ENCODE data around the gene ALK. TPM values are rescaled to one million over a fixed set of nuclear protein-coding genes. Genes with fewer than 3 reads are reported as not detected.

The ALK gene
- total and polyA plus RNA-seq, 2 donors (not counting 1 experiment from before 2014, with no cell fraction given), result not detected

GRCh38 chr2:29599946-29600345 lies 321.4 kb downstream of the ALK start:
- 100% methylated on average over 3 of the region's 4 CpGs for WGBS (ENCODE audit: insufficient coverage)
- Histone ChIP-seq H2AFZ (ENCODE audit: insufficient read depth, low read depth, low read length, poor library complexity, severe bottlenecking) (no peak overlapping the region), H3K79me2 (ENCODE audit: control insufficient read depth, insufficient read depth, low read length) (no peaks in the 10 kb centered on the region), H3K9me3 (ENCODE audit: control extremely low read depth in 1 of 3, control insufficient read depth in 2 of 3, insufficient read depth in 1 of 3, low read length in 2 of 3) (no peaks in the 10 kb centered on the region), H3K9ac (ENCODE audit: low read length) (no peak overlapping the region), H3K36me3 (replicated peaks in 1 of 2; ENCODE audit: control extremely low read depth in 1 of 2, control insufficient read depth in 1 of 2, extremely low read depth in 1 of 2, insufficient read depth in 2 of 2, low read length in 1 of 2) (no peaks in the 10 kb centered on the region), H3K4me2 (replicated peaks; ENCODE audit: low read depth, low read length, poor library complexity, severe bottlenecking) (no peak overlapping the region), H3K4me1 (ENCODE audit: control insufficient read depth in 2 of 2, insufficient read depth in 2 of 2, low read length in 2 of 2) (no peaks in the 10 kb centered on the region), H3K27ac (ENCODE audit: low read length in 2 of 2) (no peak overlapping the region), H3K27me3 (replicated peaks in 1 of 4; ENCODE audit: control extremely low read depth in 1 of 4, control insufficient read depth in 3 of 4, insufficient read depth in 4 of 4, low read length in 3 of 4) (peaks cover 0 to 2% (median 0%) of the 10 kb centered on the region in 4 experiments), H4K20me1 (ENCODE audit: control insufficient read depth, insufficient read depth, low read length, poor library complexity, severe bottlenecking) (no peaks in the 10 kb centered on the region), H3K4me3 (ENCODE audit: control extremely low read depth in 1 of 5, extremely low read depth in 1 of 5, insufficient read depth in 1 of 5, low read depth in 2 of 5, low read length in 4 of 5) (no peak overlapping the region)
- CTCF ChIA-PET, result no interaction called here
- no peak for ATAC-seq (ENCODE audit: low read depth)
- Mint-ChIP-seq H3K27me3 (peaks cover 3% of the 10 kb centered on the region), H3K4me1 (no peaks in the 10 kb centered on the region), H3K9me3 (ENCODE audit: insufficient read depth) (no peaks in the 10 kb centered on the region), H3K4me3 (no peak overlapping the region), H3K27ac (no peak overlapping the region)
- no peak for TF ChIP-seq CTCF (IDR thresholded peaks at IDR 0.05)
- intact Hi-C loops (cut with micrococcal nuclease), result no loop called here
- DNase-seq, result no peak
- POLR2A ChIA-PET, result no interaction called here

GRCh38 chr2:29598978-29599377 lies 322.4 kb downstream of the ALK start:
- no peaks in the 10 kb centered on the region for H3K36me3 ChIP-seq (replicated peaks in 1 of 2; ENCODE audit: control extremely low read depth in 1 of 2, control insufficient read depth in 1 of 2, extremely low read depth in 1 of 2, insufficient read depth in 2 of 2, low read length in 1 of 2)
- H3K9me3 Mint-ChIP-seq (ENCODE audit: insufficient read depth), result no peaks in the 10 kb centered on the region
- ATAC-seq (ENCODE audit: low read depth) (no peak), DNase-seq (no peak)
- H3K4me3 ChIP-seq (ENCODE audit: control extremely low read depth in 1 of 5, extremely low read depth in 1 of 5, insufficient read depth in 1 of 5, low read depth in 2 of 5, low read length in 4 of 5), result no peak overlapping the region
- intact Hi-C loops (cut with micrococcal nuclease), result no loop called here
- no peak overlapping the region for H3K4me2 ChIP-seq (replicated peaks; ENCODE audit: low read depth, low read length, poor library complexity, severe bottlenecking)
- no peak overlapping the region for H3K27ac Mint-ChIP-seq
- no peak overlapping the region for H3K27ac ChIP-seq (ENCODE audit: low read length in 2 of 2)
- peaks cover 0 to 2% (median 0%) of the 10 kb centered on the region in 4 experiments for H3K27me3 ChIP-seq (replicated peaks in 1 of 4; ENCODE audit: control extremely low read depth in 1 of 4, control insufficient read depth in 3 of 4, insufficient read depth in 4 of 4, low read length in 3 of 4)
- H3K4me1 ChIP-seq (ENCODE audit: control insufficient read depth in 2 of 2, insufficient read depth in 2 of 2, low read length in 2 of 2), result no peaks in the 10 kb centered on the region
- ChIA-PET CTCF (no interaction called here), POLR2A (no interaction called here)
- no peaks in the 10 kb centered on the region for H4K20me1 ChIP-seq (ENCODE audit: control insufficient read depth, insufficient read depth, low read length, poor library complexity, severe bottlenecking)
- no peak overlapping the region for H3K9ac ChIP-seq (ENCODE audit: low read length)
- H3K9me3 ChIP-seq (ENCODE audit: control extremely low read depth in 1 of 3, control insufficient read depth in 2 of 3, insufficient read depth in 1 of 3, low read length in 2 of 3), result no peaks in the 10 kb centered on the region
- H3K4me3 Mint-ChIP-seq, result no peak overlapping the region
- H3K79me2 ChIP-seq (ENCODE audit: control insufficient read depth, insufficient read depth, low read length), result no peaks in the 10 kb centered on the region
- no peaks in the 10 kb centered on the region for H3K4me1 Mint-ChIP-seq
- H3K27me3 Mint-ChIP-seq, result peaks cover 3% of the 10 kb centered on the region
- H2AFZ ChIP-seq (ENCODE audit: insufficient read depth, low read depth, low read length, poor library complexity, severe bottlenecking), result no peak overlapping the region
- WGBS (ENCODE audit: insufficient coverage), result no CpG with 5 or more reads among the region's 2 CpGs
- no peak for TF ChIP-seq EZH2 (IDR thresholded peaks at IDR 0.05; ENCODE audit: borderline replicate concordance, insufficient read depth, low read depth, low read length, poor library complexity, severe bottlenecking)
- no peak for TF ChIP-seq CTCF (IDR thresholded peaks at IDR 0.05)
